Natural killer cell treated with Interleukin-12 subunit alpha and Interleukin-12 subunit beta and Interleukin-15 and Interleukin-18, amount 100 ng/mL, for 72 hours (primary cell): ENCODE measurements around the gene SCMH1. TPM values are rescaled to one million over a fixed set of nuclear protein-coding genes. Genes with fewer than 3 reads are reported as not detected.
"Not testable (repeated sequence)": the region's sequence is repeated elsewhere in the genome, so short reads cannot be mapped to it uniquely, and the experiment has no call there.

Experiments used
- ATAC-seq, 2 donors: fragments of 150-1000 bp; cut with Tn5 transposase in 1 of 2; sonication (Bioruptor Pico), chemical (Tn5 transposase) in 1 of 2; 2 replicates each; pipeline ENCODE4 v1.10.0; 2021
- DNase-seq: peaks from one replicate; pipeline ENCODE4 v3.0.0; 2022; ENCODE audit warnings: low spot score
- H3K27ac Mint-ChIP-seq, 2 donors: 1 replicate in 1 of 2; 2 replicates in 1 of 2; pipeline ENCODE4 v1.8.0; 2022; ENCODE audit warnings: mixed read lengths in 2 of 2, mild to moderate bottlenecking in 1 of 2, moderate library complexity in 1 of 2
- H3K27me3 Mint-ChIP-seq, 2 donors: 1 replicate in 1 of 2; 2 replicates in 1 of 2; pipeline ENCODE4 v1.8.0; 2022; ENCODE audit warnings: mixed read lengths in 2 of 2
- H3K36me3 Mint-ChIP-seq: one replicate; pipeline ENCODE4 v1.8.0; 2022; ENCODE audit warnings: mixed read lengths
- H3K4me1 Mint-ChIP-seq, 2 donors: 1 replicate in 1 of 2; 2 replicates in 1 of 2; pipeline ENCODE4 v1.8.0; 2022; ENCODE audit warnings: low read depth in 2 of 2, mixed read lengths in 2 of 2, mild to moderate bottlenecking in 1 of 2
- H3K4me3 Mint-ChIP-seq: one replicate; pipeline ENCODE4 v1.8.0; 2022; ENCODE audit warnings: mixed read lengths
- H3K9me3 Mint-ChIP-seq: 2 replicates; pipeline ENCODE4 v1.8.0; 2022; ENCODE audit warnings: mixed read lengths
- total RNA-seq, 2 donors: library from RNA; stranded (reverse); gene quantifications; one replicate each; pipeline ENCODE4 v1.2.3, GENCODE V29; 2022

The SCMH1 gene
- total RNA-seq, 2 donors from 2014 or later = 16.4 to 28.5 TPM

GRCh38 chr1:41218152-41218551 is 24.0 kb downstream of the SCMH1 start:
- DNase-seq = no peak
- Mint-ChIP-seq H3K27me3 (no peaks in the 10 kb centered on the region), H3K27ac (no peak overlapping the region), H3K9me3 (no peaks in the 10 kb centered on the region), H3K4me1 (peaks cover 3 to 14% of the 10 kb centered on the region in 2 donors), H3K36me3 (peaks cover 18% of the 10 kb centered on the region), H3K4me3 (no peak overlapping the region)
- no peak for ATAC-seq

- Mint-ChIP-seq H3K36me3 (peaks cover 18% of the 10 kb centered on the region), H3K4me3 (no peak overlapping the region), H3K9me3 (no peaks in the 10 kb centered on the region), H3K4me1 (peaks cover 3 to 11% of the 10 kb centered on the region in 2 donors), H3K27ac (no peak overlapping the region), H3K27me3 (no peaks in the 10 kb centered on the region)
- DNase-seq (no peak), ATAC-seq (no peak)
These were observed 24.7 kb downstream of the SCMH1 start for GRCh38 chr1:41217441-41217840.

GRCh38 chr1:41215623-41216022 is 26.5 kb downstream of the SCMH1 start:
- peaks cover 6 to 13% of the 10 kb centered on the region in 2 donors for H3K4me1 Mint-ChIP-seq
- H3K4me3 Mint-ChIP-seq = no peak overlapping the region
- no peak for DNase-seq
- no peak for ATAC-seq
- no peaks in the 10 kb centered on the region for H3K27me3 Mint-ChIP-seq
- H3K9me3 Mint-ChIP-seq = peaks cover 3% of the 10 kb centered on the region
- no peak overlapping the region for H3K27ac Mint-ChIP-seq
- peaks cover 18% of the 10 kb centered on the region for H3K36me3 Mint-ChIP-seq

- Mint-ChIP-seq H3K4me1 (peaks cover 12 to 13% of the 10 kb centered on the region in 2 donors), H3K27ac (no peak overlapping the region), H3K9me3 (peaks cover 3% of the 10 kb centered on the region), H3K27me3 (no peaks in the 10 kb centered on the region), H3K4me3 (no peak overlapping the region), H3K36me3 (peaks cover 18% of the 10 kb centered on the region)
- DNase-seq (no peak), ATAC-seq (no peak)
These were observed 28.8 kb downstream of the SCMH1 start for GRCh38 chr1:41213341-41213740.

- not testable (repeated sequence) for H3K27ac Mint-ChIP-seq, H3K36me3 Mint-ChIP-seq
These were observed 30.5 kb downstream of the SCMH1 start for GRCh38 chr1:41211608-41212007.

GRCh38 chr1:41207053-41207452 is 35.1 kb downstream of the SCMH1 start:
- not testable (repeated sequence) for H3K4me3 Mint-ChIP-seq, H3K27me3 Mint-ChIP-seq, DNase-seq, H3K27ac Mint-ChIP-seq, H3K9me3 Mint-ChIP-seq, ATAC-seq
- H3K4me1 Mint-ChIP-seq = peaks cover 12 to 16% of the 10 kb centered on the region in 2 donors
- H3K36me3 Mint-ChIP-seq = peaks cover 11% of the 10 kb centered on the region

More at GRCh38 chr1:41211608-41212007, 30.5 kb downstream of the SCMH1 start:
- not testable (repeated sequence) for DNase-seq, H3K4me3 Mint-ChIP-seq, ATAC-seq, H3K9me3 Mint-ChIP-seq, H3K27me3 Mint-ChIP-seq
- peaks cover 12 to 17% of the 10 kb centered on the region in 2 donors for H3K4me1 Mint-ChIP-seq

- Mint-ChIP-seq H3K36me3 (peaks cover 6% of the 10 kb centered on the region), H3K4me1 (no peaks in the 10 kb centered on the region), H3K9me3 (peaks cover 3% of the 10 kb centered on the region), H3K27ac (no peak overlapping the region), H3K27me3 (no peaks in the 10 kb centered on the region), H3K4me3 (no peak overlapping the region)
- DNase-seq (no peak), ATAC-seq (no peak)
These were observed 41.4 kb downstream of the SCMH1 start for GRCh38 chr1:41200728-41201127.

- H3K27ac Mint-ChIP-seq = no peak overlapping the region
- no peaks in the 10 kb centered on the region for H3K27me3 Mint-ChIP-seq
- peaks cover 2% of the 10 kb centered on the region for H3K9me3 Mint-ChIP-seq
- no peaks in the 10 kb centered on the region for H3K4me1 Mint-ChIP-seq
- DNase-seq (no peak), ATAC-seq (no peak)
- no peak overlapping the region for H3K4me3 Mint-ChIP-seq
- peaks cover 3% of the 10 kb centered on the region for H3K36me3 Mint-ChIP-seq
These were observed 42.7 kb downstream of the SCMH1 start for GRCh38 chr1:41199375-41199774.

GRCh38 chr1:41192456-41193178 is 49.5 kb downstream of the SCMH1 start:
- DNase-seq = no peak
- H3K36me3 Mint-ChIP-seq = no peaks in the 10 kb centered on the region
- H3K4me1 Mint-ChIP-seq = no peaks in the 10 kb centered on the region
- H3K4me3 Mint-ChIP-seq = no peak overlapping the region
- no peaks in the 10 kb centered on the region for H3K27me3 Mint-ChIP-seq
- H3K27ac Mint-ChIP-seq = no peak overlapping the region
- no peaks in the 10 kb centered on the region for H3K9me3 Mint-ChIP-seq
- ATAC-seq = no peak

GRCh38 chr1:41184446-41184845 is 57.7 kb downstream of the SCMH1 start:
- Mint-ChIP-seq H3K36me3 (no peaks in the 10 kb centered on the region), H3K4me1 (no peaks in the 10 kb centered on the region)

GRCh38 chr1:41178230-41178629 is 63.9 kb downstream of the SCMH1 start:
- not testable (repeated sequence) for ATAC-seq

More at GRCh38 chr1:41184446-41184845, 57.7 kb downstream of the SCMH1 start:
- no peaks in the 10 kb centered on the region for H3K9me3 Mint-ChIP-seq
- ATAC-seq (no peak), DNase-seq (no peak)
- H3K27ac Mint-ChIP-seq = no peak overlapping the region
- H3K4me3 Mint-ChIP-seq = no peak overlapping the region
- H3K27me3 Mint-ChIP-seq = no peaks in the 10 kb centered on the region

GRCh38 chr1:41175546-41175945 is 66.6 kb downstream of the SCMH1 start:
- no peak overlapping the region for H3K4me3 Mint-ChIP-seq

More at GRCh38 chr1:41178230-41178629, 63.9 kb downstream of the SCMH1 start:
- H3K27me3 Mint-ChIP-seq, DNase-seq, H3K4me3 Mint-ChIP-seq, H3K27ac Mint-ChIP-seq, H3K9me3 Mint-ChIP-seq, H3K4me1 Mint-ChIP-seq: not testable (repeated sequence)
- H3K36me3 Mint-ChIP-seq = peaks cover 12% of the 10 kb centered on the region

GRCh38 chr1:41174170-41174569 is 67.9 kb downstream of the SCMH1 start:
- Mint-ChIP-seq H3K27ac (no peak overlapping the region), H3K9me3 (peaks cover 3% of the 10 kb centered on the region), H3K4me3 (no peak overlapping the region), H3K27me3 (no peaks in the 10 kb centered on the region), H3K36me3 (peaks cover 18% of the 10 kb centered on the region), H3K4me1 (no peaks in the 10 kb centered on the region)
- no peak for DNase-seq
- ATAC-seq = no peak

More at GRCh38 chr1:41175546-41175945, 66.6 kb downstream of the SCMH1 start:
- DNase-seq (no peak), ATAC-seq (no peak)
- Mint-ChIP-seq H3K36me3 (peaks cover 16% of the 10 kb centered on the region), H3K4me1 (no peaks in the 10 kb centered on the region), H3K9me3 (peaks cover 3% of the 10 kb centered on the region), H3K27me3 (no peaks in the 10 kb centered on the region), H3K27ac (no peak overlapping the region)

- no peak for DNase-seq
- Mint-ChIP-seq H3K4me3 (no peak overlapping the region), H3K27ac (no peak overlapping the region), H3K9me3 (peaks cover 3% of the 10 kb centered on the region), H3K4me1 (no peaks in the 10 kb centered on the region), H3K36me3 (peaks cover 17% of the 10 kb centered on the region), H3K27me3 (no peaks in the 10 kb centered on the region)
- ATAC-seq = no peak
These were observed 68.5 kb downstream of the SCMH1 start for GRCh38 chr1:41173651-41174050.
